A673 (cell line): Measurements from ENCODE around the gene ANXA11. TPM values are rescaled to one million over a fixed set of nuclear protein-coding genes. Genes with fewer than 3 reads are reported as not detected.

Experiments
- BruUV-seq: library from RNA; stranded (reverse); fragments of 400-500 nt; replicated peaks from 2 replicates; lab custom pipeline; 2021; lab: Mats Ljungman, UMichigan
- CTCF ChIA-PET: fragments of 300-600 bp; sonication (Branson Sonifier 250); formaldehyde crosslinking; loops from one replicate; lab custom pipeline; 2022; ENCODE audit warnings: antibody characterized with exemption; lab: Charles Lee
- POLR2A ChIA-PET: fragments of 300-600 bp; sonication (Branson Sonifier 250); formaldehyde crosslinking; loops from one replicate; lab custom pipeline; 2022; ENCODE audit warnings: antibody characterized with exemption; ENCODE audit not compliant: low non-redundant PET; lab: Charles Lee
- DNase-seq: peaks from one replicate; pipeline ENCODE4 v3.0.0-alpha.2; 2015; ENCODE audit warnings: low spot score
- H3K27ac ChIP-seq: fragments of 200-600 bp; sonication (generic); 2 replicates; pipeline ENCODE4 v1.5.1; 2016; ENCODE audit warnings: mixed run types, low read depth, mild to moderate bottlenecking, mixed read lengths, antibody characterized with exemption, low read length; ENCODE audit not compliant: poor library complexity, severe bottlenecking
- H3K27me3 ChIP-seq: fragments of 200-600 bp; sonication (generic); replicated peaks from 2 replicates; pipeline ENCODE4 v1.6.1; 2017; ENCODE audit warnings: mixed run types, low read depth, mild to moderate bottlenecking, mixed read lengths, antibody characterized with exemption, low read length; ENCODE audit not compliant: insufficient read depth, poor library complexity
- H3K36me3 ChIP-seq: fragments of 200-600 bp; sonication (generic); 2 replicates; pipeline ENCODE4 v1.6.1; 2016; ENCODE audit warnings: mixed run types, mild to moderate bottlenecking, mixed read lengths, antibody characterized with exemption, low read length; ENCODE audit not compliant: insufficient read depth, poor library complexity, severe bottlenecking
- H3K4me1 ChIP-seq: fragments of 200-600 bp; sonication (generic); 2 replicates; pipeline ENCODE4 v1.6.1; 2017; ENCODE audit warnings: mixed run types, mild to moderate bottlenecking, mixed read lengths, antibody characterized with exemption, low read length; ENCODE audit not compliant: insufficient read depth, poor library complexity, severe bottlenecking
- H3K4me3 ChIP-seq: fragments of 200-600 bp; sonication (generic); 2 replicates; pipeline ENCODE4 v1.5.1; 2016; ENCODE audit warnings: low read depth, mixed run types, mild to moderate bottlenecking, mixed read lengths, low read length; ENCODE audit not compliant: poor library complexity, severe bottlenecking
- H3K9me3 ChIP-seq: fragments of 200-600 bp; sonication (generic); 2 replicates; pipeline ENCODE4 v1.6.1; 2016; ENCODE audit warnings: mixed run types, low read depth, mild to moderate bottlenecking, mixed read lengths, antibody characterized with exemption, low read length; ENCODE audit not compliant: poor library complexity, severe bottlenecking
- CTCF ChIP-seq: fragments of 300-800, 200-600 bp; sonication (generic); conservative IDR thresholded peaks from 2 replicates; pipeline ENCODE4 v1.5.1; 2017; ENCODE audit warnings: low read depth, mild to moderate bottlenecking, antibody characterized with exemption, low read length, moderate library complexity, mixed read lengths
- EZH2 ChIP-seq: fragments of 200-600 bp; sonication (generic); IDR thresholded peaks from 2 replicates; pipeline ENCODE4 v1.6.1; 2017; ENCODE audit warnings: borderline replicate concordance, low read depth, mild to moderate bottlenecking, mixed read lengths, antibody characterized with exemption, low read length; ENCODE audit not compliant: poor library complexity, severe bottlenecking
- intact Hi-C: fragments of 100-400 bp; cut with micrococcal nuclease; formaldehyde crosslinking; loops from one replicate; pipeline ENCODE4 v1.10.0; 2022; ENCODE audit not compliant: unreplicated experiment
- total RNA-seq: library from RNA; stranded (reverse); gene quantifications from 2 replicates; pipeline ENCODE4 v1.2.3, GENCODE V29; 2021

ANXA11 gene
- total RNA-seq, 1 experiment from 2014 or later = 119 TPM

GRCh38 chr10:80139265-80139664 lies 66.1 kb downstream of the ANXA11 start:
- H3K4me1 ChIP-seq = peaks cover 4% of the 10 kb centered on the region
- no peaks in the 10 kb centered on the region for H3K27me3 ChIP-seq
- no TSS peak for BruUV-seq
- H3K9me3 ChIP-seq = no peaks in the 10 kb centered on the region
- ChIA-PET POLR2A (no interaction called here), CTCF (no interaction called here)
- intact Hi-C loops = no loop called here
- H3K4me3 ChIP-seq = no peak overlapping the region
- TF ChIP-seq CTCF (no peak), EZH2 (no peak)
- no peaks in the 10 kb centered on the region for H3K36me3 ChIP-seq
- H3K27ac ChIP-seq = no peak overlapping the region
- DNase-seq = no peak

GRCh38 chr10:80137920-80138319 lies 67.4 kb downstream of the ANXA11 start:
- TF ChIP-seq EZH2 (no peak), CTCF (no peak)
- intact Hi-C loops = no loop called here
- POLR2A ChIA-PET = no interaction called here

GRCh38 chr10:80137031-80137862 lies 68.1 kb downstream of the ANXA11 start:
- no peak for DNase-seq
- no TSS peak for BruUV-seq
- Histone ChIP-seq H3K4me1 (no peaks in the 10 kb centered on the region), H3K9me3 (no peaks in the 10 kb centered on the region), H3K36me3 (no peaks in the 10 kb centered on the region), H3K27me3 (peaks cover 13% of the 10 kb centered on the region), H3K4me3 (no peak overlapping the region), H3K27ac (no peak overlapping the region)
- ChIA-PET CTCF (no interaction called here), POLR2A (no interaction called here)
- intact Hi-C loops = no loop called here
- no peak for TF ChIP-seq EZH2
- TF ChIP-seq CTCF = no peak

More at GRCh38 chr10:80137920-80138319, 67.4 kb downstream of the ANXA11 start:
- Histone ChIP-seq H3K4me3 (no peak overlapping the region), H3K9me3 (no peaks in the 10 kb centered on the region), H3K36me3 (no peaks in the 10 kb centered on the region), H3K27me3 (peaks cover 6% of the 10 kb centered on the region), H3K4me1 (no peaks in the 10 kb centered on the region), H3K27ac (no peak overlapping the region)
- no TSS peak for BruUV-seq
- CTCF ChIA-PET = no interaction called here
- no peak for DNase-seq
